C4-2B (cell line): Measurements from ENCODE around the gene FNDC3B.

Experiments
- ZFX ChIP-seq: fragments of 450-650 bp; IDR thresholded peaks from 2 replicates; pipeline ENCODE4 v1.6.1; 2017
- TF ChIP-seq, protein P1 (sequence below): fragments of 450-650 bp; conservative IDR thresholded peaks from 2 replicates; pipeline ENCODE4 v1.5.1; 2017; ENCODE audit warnings: mild to moderate bottlenecking

DNA sequence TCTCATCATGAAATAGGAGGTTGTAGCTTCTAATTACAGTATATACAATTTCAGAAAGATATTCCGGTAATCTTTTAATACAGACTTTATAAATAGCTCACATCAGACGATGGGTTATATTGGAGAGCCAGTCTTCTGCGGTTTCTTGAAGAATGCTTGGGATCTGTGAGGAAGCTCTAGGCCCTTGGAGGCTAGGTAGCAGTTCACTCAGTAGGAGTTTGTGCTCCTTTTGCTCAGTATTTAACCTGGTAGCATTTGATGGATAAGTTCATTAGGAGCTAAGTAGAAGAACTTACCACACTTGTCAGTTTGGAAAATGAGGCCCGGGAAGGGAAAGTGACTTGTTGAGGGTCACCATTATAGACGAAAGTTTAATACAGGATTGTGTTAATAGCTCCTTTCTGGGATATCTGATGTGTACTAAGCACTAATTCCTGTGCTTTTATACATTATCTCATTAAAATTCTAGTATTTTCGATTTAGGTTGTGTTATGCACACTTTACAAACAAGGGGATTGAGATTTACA lies 2.8 kb downstream of the FNDC3B start:
- TF ChIP-seq, protein P1, sequence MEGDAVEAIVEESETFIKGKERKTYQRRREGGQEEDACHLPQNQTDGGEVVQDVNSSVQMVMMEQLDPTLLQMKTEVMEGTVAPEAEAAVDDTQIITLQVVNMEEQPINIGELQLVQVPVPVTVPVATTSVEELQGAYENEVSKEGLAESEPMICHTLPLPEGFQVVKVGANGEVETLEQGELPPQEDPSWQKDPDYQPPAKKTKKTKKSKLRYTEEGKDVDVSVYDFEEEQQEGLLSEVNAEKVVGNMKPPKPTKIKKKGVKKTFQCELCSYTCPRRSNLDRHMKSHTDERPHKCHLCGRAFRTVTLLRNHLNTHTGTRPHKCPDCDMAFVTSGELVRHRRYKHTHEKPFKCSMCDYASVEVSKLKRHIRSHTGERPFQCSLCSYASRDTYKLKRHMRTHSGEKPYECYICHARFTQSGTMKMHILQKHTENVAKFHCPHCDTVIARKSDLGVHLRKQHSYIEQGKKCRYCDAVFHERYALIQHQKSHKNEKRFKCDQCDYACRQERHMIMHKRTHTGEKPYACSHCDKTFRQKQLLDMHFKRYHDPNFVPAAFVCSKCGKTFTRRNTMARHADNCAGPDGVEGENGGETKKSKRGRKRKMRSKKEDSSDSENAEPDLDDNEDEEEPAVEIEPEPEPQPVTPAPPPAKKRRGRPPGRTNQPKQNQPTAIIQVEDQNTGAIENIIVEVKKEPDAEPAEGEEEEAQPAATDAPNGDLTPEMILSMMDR, result no peak
- no peak for TF ChIP-seq ZFX
